Fibroblast of lung (primary cell): Measurements from ENCODE around the gene UQCC5.

ENCODE experiments used
- CTCF ChIP-seq, 2 donors: IDR thresholded peaks in 1 of 2; conservative IDR thresholded peaks in 1 of 2; 1 replicate in 1 of 2; 2 replicates in 1 of 2; pipeline ENCODE4 v1.5.1; 2011 to 2012; ENCODE audit warnings: low read length in 2 of 2, control low read depth in 1 of 2, inconsistent platforms in 1 of 2, low read depth in 1 of 2, mild to moderate bottlenecking in 1 of 2
- EZH2 ChIP-seq: IDR thresholded peaks from 2 replicates; pipeline ENCODE4 v1.5.1; 2012; ENCODE audit warnings: low read length, control low read depth, mild to moderate bottlenecking; ENCODE audit errors: missing control alignments

- no peak for TF ChIP-seq CTCF (conservative IDR thresholded peaks at IDR 0.05 in 1 of 2, IDR thresholded peaks at IDR 0.05 in 1 of 2; ENCODE audit: low read depth in 1 of 2, low read length in 2 of 2)
- TF ChIP-seq EZH2, result no peak
Observed at GRCh38 chr3:52515192-52515591, 21.2 kb upstream of the UQCC5 start.
